ENCODE measurements around the gene IL27RA. TPM values are rescaled to one million over a fixed set of nuclear protein-coding genes. Genes with fewer than 3 reads are reported as not detected.

The IL27RA gene
- total RNA-seq, 1 donor from 2014 or later: 1.5 TPM

GRCh38 chr19:13997631-13997962 lies 34.0 kb upstream of the IL27RA start:
- H3K36me3 ChIP-seq: peaks cover 0 to 9% of the 10 kb centered on the region in 2 donors
- H3K4me3 ChIP-seq: no peak overlapping the region
- H3K27ac ChIP-seq: no peak overlapping the region
- DNase-seq (ENCODE audit: extremely low spot score in 2 of 2): no peak
- peaks cover 8% of the 10 kb centered on the region for H3K4me1 ChIP-seq
- no peaks in the 10 kb centered on the region for H3K9me3 ChIP-seq
- intact Hi-C loops (cut with DNase I): no loop called here
- TF ChIP-seq POLR2A (IDR thresholded peaks at IDR 0.05) (no peak), POLR2AphosphoS5 (IDR thresholded peaks at IDR 0.05; ENCODE audit: insufficient read depth in 1 of 2, low read depth in 1 of 2) (no peak)
- TF ChIP-seq, protein P1, sequence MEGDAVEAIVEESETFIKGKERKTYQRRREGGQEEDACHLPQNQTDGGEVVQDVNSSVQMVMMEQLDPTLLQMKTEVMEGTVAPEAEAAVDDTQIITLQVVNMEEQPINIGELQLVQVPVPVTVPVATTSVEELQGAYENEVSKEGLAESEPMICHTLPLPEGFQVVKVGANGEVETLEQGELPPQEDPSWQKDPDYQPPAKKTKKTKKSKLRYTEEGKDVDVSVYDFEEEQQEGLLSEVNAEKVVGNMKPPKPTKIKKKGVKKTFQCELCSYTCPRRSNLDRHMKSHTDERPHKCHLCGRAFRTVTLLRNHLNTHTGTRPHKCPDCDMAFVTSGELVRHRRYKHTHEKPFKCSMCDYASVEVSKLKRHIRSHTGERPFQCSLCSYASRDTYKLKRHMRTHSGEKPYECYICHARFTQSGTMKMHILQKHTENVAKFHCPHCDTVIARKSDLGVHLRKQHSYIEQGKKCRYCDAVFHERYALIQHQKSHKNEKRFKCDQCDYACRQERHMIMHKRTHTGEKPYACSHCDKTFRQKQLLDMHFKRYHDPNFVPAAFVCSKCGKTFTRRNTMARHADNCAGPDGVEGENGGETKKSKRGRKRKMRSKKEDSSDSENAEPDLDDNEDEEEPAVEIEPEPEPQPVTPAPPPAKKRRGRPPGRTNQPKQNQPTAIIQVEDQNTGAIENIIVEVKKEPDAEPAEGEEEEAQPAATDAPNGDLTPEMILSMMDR (IDR thresholded peaks at IDR 0.05): no peak
- H3K27me3 ChIP-seq: no peaks in the 10 kb centered on the region

- Histone ChIP-seq H3K9me3 (no peaks in the 10 kb centered on the region), H3K27ac (no peak overlapping the region), H3K36me3 (peaks cover 0 to 1% of the 10 kb centered on the region in 2 donors), H3K4me3 (no peak overlapping the region), H3K27me3 (no peaks in the 10 kb centered on the region), H3K4me1 (peaks cover 17% of the 10 kb centered on the region)
- DNase-seq (ENCODE audit: extremely low spot score in 2 of 2): no peak
- intact Hi-C loops (cut with DNase I): no loop called here
- TF ChIP-seq POLR2AphosphoS5 (IDR thresholded peaks at IDR 0.05; ENCODE audit: insufficient read depth in 1 of 2, low read depth in 1 of 2) (no peak), POLR2A (IDR thresholded peaks at IDR 0.05) (no peak)
- TF ChIP-seq, protein P1 (IDR thresholded peaks at IDR 0.05): no peak
These were observed 33.1 kb upstream of the IL27RA start for GRCh38 chr19:13998426-13998825.

- intact Hi-C loops (cut with DNase I): no loop called here
- TF ChIP-seq POLR2AphosphoS5 (IDR thresholded peaks at IDR 0.05; ENCODE audit: insufficient read depth in 1 of 2, low read depth in 1 of 2) (no peak), POLR2A (IDR thresholded peaks at IDR 0.05) (no peak)
- TF ChIP-seq, protein P1 (IDR thresholded peaks at IDR 0.05): no peak
- Histone ChIP-seq H3K27me3 (no peaks in the 10 kb centered on the region), H3K4me3 (no peak overlapping the region), H3K36me3 (no peaks in the 10 kb centered on the region), H3K9me3 (no peaks in the 10 kb centered on the region), H3K4me1 (peaks cover 23% of the 10 kb centered on the region), H3K27ac (no peak overlapping the region)
- DNase-seq (ENCODE audit: extremely low spot score in 2 of 2): no peak
These were observed 32.5 kb upstream of the IL27RA start for GRCh38 chr19:13999085-13999484.

DNA sequence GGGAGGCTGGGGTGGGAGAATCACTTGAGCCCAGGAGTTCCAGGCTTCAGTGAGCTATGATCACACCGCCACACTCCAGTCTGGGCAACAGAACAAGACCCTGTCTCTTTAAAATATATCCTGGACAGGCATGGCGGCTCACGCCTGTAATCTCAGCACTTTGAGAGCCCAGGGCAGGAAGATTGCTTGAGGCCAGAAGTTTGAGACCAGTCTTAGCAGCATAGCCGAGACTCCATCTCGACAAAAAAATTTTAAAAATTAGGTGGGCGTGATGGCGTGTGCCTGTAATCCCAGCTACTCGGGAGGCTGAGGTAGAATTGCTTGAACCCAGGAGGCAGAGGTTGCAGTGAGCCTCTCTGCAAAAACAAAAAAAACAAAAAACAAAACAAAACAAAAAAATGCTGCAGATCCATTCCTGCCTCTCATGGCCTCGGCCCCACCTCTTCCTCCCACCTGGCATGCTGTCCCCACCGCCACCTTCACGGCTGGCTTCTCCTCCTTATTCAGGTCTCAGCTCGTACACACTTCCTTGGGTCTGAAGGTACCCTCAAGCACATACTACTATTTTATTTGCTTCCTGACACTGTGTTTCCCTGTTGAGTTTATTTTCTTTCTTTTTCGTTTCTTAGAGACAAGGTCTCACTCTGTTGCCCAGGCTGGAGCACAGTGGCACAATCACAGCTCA lies 30.7 kb upstream of the IL27RA start:
- Histone ChIP-seq H3K27me3 (no peaks in the 10 kb centered on the region), H3K9me3 (no peaks in the 10 kb centered on the region), H3K27ac (no peak overlapping the region), H3K4me1 (peaks cover 31% of the 10 kb centered on the region), H3K4me3 (no peak overlapping the region), H3K36me3 (no peaks in the 10 kb centered on the region)
- DNase-seq (ENCODE audit: extremely low spot score in 2 of 2): no peak
- TF ChIP-seq, protein P1 (IDR thresholded peaks at IDR 0.05): no peak
- no peak for TF ChIP-seq POLR2A (IDR thresholded peaks at IDR 0.05)
- no peak for TF ChIP-seq POLR2AphosphoS5 (IDR thresholded peaks at IDR 0.05; ENCODE audit: insufficient read depth in 1 of 2, low read depth in 1 of 2)
- intact Hi-C loops (cut with DNase I): no loop called here

GRCh38 chr19:14002571-14003250 lies 28.9 kb upstream of the IL27RA start:
- no peak for DNase-seq (ENCODE audit: extremely low spot score in 2 of 2)
- no peaks in the 10 kb centered on the region for H3K9me3 ChIP-seq
- H3K27ac ChIP-seq: peak overlapping the region; percentile 79
- no peaks in the 10 kb centered on the region for H3K27me3 ChIP-seq
- intact Hi-C loops (cut with DNase I): no loop called here
- H3K4me1 ChIP-seq: peaks cover 31% of the 10 kb centered on the region
- no peaks in the 10 kb centered on the region for H3K36me3 ChIP-seq
- TF ChIP-seq, protein P1 (IDR thresholded peaks at IDR 0.05): no peak
- TF ChIP-seq POLR2AphosphoS5 (IDR thresholded peaks at IDR 0.05; ENCODE audit: insufficient read depth in 1 of 2, low read depth in 1 of 2) (no peak), POLR2A (IDR thresholded peaks at IDR 0.05) (no peak)
- no peak overlapping the region for H3K4me3 ChIP-seq

All from vagina (tissue), 2 donors.